HG03159 (cell line): ENCODE data around the gene UST.
"Not testable (repeated sequence)": the region's sequence is repeated elsewhere in the genome, so short reads cannot be mapped to it uniquely, and the experiment has no call there.

Experiments
- ATAC-seq: cut with Tn5 transposase; IDR thresholded peaks from one replicate; pipeline ENCODE4 v1.9.1; 2021; ENCODE audit warnings: mild to moderate bottlenecking, moderate library complexity; ENCODE audit not compliant: unreplicated experiment

The UST gene

DNA sequence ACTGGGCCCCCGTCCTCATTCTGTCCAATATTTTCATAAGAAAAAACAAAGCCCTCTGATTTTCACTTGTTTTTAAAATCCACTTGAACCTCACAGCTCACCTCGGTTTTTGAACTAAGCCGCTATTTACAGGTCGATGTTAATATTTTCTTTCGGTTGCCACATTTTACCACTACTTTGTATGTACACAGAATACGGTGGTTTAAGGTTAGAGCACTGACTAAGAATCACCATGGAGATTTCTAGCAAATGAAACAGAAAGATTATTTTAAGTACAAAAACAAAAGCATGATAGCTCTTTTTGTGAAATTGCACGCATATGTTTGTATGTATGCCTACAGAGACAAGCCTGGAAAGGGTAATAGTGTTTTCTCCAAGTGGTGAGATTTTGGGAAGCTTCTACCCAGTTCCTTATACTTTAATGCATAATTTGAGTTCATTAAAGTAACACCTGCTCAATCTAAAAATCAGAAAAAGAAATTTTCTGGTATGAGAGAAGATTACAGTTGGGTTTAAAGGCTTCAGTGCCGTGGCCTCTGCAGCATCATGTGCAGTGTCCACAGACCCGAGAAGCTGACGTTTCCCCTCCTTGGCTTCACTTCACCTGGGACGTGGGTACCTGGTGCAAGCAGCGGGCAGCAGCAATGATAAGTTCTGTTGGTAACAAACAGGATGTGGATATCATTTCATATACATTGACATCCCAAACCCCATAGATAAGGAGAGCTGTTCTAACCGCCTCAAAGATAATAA is 144.0 kb downstream of the UST start:
- ATAC-seq, result no peak

DNA sequence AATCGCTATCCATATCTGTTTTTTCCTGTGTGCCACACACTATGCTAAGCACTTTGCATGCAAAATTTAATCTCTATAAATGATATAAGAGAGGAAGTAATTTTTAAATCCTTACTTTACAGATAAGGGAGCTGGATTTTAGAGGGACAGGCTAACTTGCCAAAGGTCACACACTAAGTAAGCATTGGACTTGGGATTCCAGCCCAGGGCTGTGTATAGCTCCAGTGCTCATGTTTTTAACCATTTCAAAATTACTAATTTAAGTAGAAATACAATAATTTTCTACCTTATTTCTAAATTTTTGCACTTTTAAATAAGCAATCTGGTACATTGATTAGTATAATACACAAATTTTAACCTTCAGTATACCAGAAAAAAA is 144.6 kb downstream of the UST start:
- ATAC-seq, result no peak

DNA sequence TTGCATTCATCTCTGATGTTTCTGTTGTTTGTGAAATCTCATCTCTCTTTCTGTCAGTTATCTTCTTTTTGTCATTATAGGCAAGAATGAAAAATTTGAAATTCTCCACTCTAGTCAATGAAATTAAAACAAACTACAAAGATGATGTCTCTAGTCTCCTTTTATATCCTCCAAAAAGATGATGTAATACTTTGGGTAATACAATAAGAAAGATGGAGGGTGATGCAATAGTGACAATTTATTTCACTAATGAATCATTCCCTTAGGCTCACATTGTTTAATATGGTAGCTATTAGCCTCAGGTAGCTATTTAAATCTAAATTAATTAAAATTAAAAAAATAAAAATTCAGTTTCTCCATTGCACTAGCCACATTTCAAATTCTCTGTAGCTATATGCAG is 145.4 kb downstream of the UST start:
- no peak for ATAC-seq

- ATAC-seq, result no peak
These were observed 146.2 kb downstream of the UST start for GRCh38 chr6:148893073-148893472.

DNA sequence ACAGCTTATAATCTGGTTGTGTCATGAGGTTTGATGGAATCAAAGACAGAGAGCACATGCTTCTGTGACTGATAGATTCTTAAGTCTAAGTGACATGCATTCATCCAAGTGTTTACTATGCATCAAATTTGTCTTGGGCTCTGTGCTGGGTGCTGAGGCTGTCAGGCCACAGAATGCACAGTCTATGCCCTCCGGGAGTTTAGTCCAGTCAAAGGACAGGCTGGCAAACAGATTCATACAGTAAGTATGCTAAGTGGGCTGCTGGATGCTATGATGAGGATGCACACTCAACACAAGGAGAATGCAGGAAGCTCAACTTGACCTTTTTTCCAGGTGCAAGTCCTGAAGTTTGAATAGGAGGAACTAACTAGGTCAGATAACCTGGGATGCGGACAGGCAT is 146.7 kb downstream of the UST start:
- ATAC-seq, result no peak

DNA sequence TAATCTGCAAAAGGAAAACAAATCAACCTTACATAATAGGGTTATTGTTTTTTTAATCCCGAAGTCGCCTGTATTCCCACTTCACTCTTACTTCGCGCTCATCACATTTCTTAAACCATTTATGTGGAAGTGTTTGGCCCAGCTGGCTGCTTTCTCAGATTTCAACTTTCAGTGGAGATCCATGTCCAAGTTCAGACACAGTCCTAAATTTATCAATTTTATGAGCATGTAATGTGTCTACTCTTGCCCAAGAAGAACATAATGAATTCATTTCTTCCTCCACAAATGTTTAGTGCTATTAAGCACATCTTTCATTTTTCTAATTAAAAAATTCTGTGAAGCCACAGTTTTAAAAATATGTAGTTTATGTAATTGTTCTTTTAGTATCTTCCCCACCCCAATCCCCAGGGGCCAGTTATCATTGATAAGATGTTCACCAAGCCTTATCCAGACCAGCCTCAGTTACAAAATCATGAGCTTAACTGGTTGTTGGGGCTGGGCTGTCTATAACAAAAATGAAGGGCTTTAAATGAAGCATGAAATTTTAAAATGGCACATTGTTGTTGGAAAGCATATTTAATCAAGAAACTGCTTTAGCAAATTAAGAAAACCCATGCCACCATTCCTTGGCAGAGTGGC is 151.7 kb downstream of the UST start:
- no peak for ATAC-seq

GRCh38 chr6:148904896-148905870 is 158.4 kb downstream of the UST start:
- no peak for ATAC-seq

DNA sequence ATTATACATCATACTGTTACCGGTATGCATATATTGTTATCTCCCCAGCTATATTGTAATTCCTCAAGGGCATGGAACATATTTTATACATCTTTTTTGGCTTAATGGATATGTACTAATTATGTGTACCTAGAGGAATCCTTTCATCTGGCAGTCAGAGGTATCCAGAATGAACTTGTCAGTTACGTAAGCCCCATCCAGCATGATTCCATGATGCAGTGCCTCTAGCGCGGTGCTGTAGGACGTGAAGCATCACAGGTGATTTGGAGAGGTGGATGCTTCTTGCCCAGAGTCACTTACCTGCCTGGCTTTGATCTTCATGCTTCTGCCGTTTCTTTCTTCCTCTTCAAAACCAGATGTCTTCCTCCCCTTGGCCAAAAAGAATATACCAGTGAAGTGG is 159.1 kb downstream of the UST start:
- no peak for ATAC-seq

DNA sequence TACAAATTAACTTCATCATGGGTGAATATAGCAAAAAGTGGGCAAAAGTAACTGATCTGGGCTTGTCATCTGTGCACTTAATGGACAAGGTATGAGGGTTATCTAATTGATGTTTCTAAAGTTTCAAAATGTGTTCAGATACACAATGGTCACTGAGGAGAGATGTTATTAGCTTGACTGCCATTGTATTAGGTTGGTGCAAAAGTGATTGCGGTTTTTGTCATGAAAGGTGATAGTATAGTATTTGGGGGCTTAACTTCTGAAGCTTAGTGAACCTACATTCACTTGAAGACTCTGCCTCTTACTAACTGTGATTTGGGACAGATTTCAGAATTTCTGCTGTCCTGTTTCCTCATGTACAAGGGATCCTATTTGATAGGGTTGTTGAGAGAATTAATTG is 159.6 kb downstream of the UST start:
- ATAC-seq, result no peak

- no peak for ATAC-seq
These were observed 160.7 kb downstream of the UST start for GRCh38 chr6:148907573-148907972.

- ATAC-seq, result no peak
These were observed 165.4 kb downstream of the UST start for GRCh38 chr6:148912252-148912651.

GRCh38 chr6:148915810-148916209 is 169.0 kb downstream of the UST start:
- ATAC-seq, result no peak

DNA sequence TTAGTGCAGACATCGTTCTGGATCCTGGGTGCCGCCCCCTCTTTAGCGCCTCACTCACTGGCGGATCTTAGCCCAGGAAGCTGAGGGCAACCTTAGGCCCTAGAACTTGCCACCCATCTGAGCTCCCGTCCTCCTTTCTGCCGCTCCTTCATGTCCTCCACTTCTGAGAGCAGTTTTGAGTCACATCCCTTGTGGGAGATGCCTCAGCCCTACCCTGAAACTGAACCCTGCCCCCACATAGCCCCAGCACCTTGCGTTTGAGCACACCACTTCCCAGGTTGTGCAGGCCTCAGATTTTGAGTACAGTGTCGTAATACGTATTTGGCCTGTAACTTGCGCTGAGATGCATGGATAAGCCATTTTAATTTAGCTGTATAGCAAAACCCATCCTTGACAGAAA is 169.7 kb downstream of the UST start:
- ATAC-seq, result not testable (repeated sequence)

GRCh38 chr6:148924226-148925012 is 177.6 kb downstream of the UST start:
- ATAC-seq, result no peak

- ATAC-seq, result no peak
These were observed 178.9 kb downstream of the UST start for GRCh38 chr6:148925701-148926100.

GRCh38 chr6:148926478-148926877 is 179.6 kb downstream of the UST start:
- no peak for ATAC-seq

- ATAC-seq, result no peak
These were observed 180.8 kb downstream of the UST start for GRCh38 chr6:148927586-148927985.

GRCh38 chr6:148928811-148929210 is 182.0 kb downstream of the UST start:
- no peak for ATAC-seq

DNA sequence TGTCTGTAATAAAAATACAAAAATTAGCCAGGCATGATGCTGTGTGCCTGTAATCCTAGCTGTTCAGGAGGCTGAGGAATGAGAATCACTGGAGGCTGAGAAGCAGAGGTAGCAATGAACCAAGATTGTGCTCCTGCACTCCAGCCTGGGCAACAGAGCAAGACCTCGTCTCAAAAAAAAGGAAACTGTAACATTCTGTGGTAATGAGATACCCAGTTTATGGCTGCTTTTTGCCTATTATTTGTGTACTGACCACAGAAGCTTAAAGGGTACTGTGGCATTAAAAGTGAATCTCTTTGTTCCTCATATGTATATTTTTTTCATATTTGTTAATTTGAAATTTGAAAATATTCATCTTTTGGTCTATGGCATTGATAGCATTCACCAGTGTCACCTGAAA is 185.4 kb downstream of the UST start:
- no peak for ATAC-seq

- no peak for ATAC-seq
These were observed 185.9 kb downstream of the UST start for GRCh38 chr6:148932731-148933130.

- no peak for ATAC-seq
These were observed 187.7 kb downstream of the UST start for GRCh38 chr6:148934539-148934938.
